HG03064 (cell line): Measurements from ENCODE around the gene SAP30BP.
"Not testable (repeated sequence)": the region's sequence is repeated elsewhere in the genome, so short reads cannot be mapped to it uniquely, and the experiment has no call there.

Experiments
- ATAC-seq: cut with Tn5 transposase; IDR thresholded peaks from one replicate; pipeline ENCODE4 v1.9.1; 2021; ENCODE audit warnings: low read depth; ENCODE audit not compliant: unreplicated experiment

SAP30BP gene

GRCh38 chr17:75633486-75634375 is 33.4 kb upstream of the SAP30BP start:
- no peak for ATAC-seq

GRCh38 chr17:75634376-75634740 is 32.8 kb upstream of the SAP30BP start:
- no peak for ATAC-seq

- ATAC-seq = no peak
Observed at GRCh38 chr17:75634754-75635609, 32.2 kb upstream of the SAP30BP start.

- no peak for ATAC-seq
Observed at GRCh38 chr17:75635610-75636202, 31.4 kb upstream of the SAP30BP start.

- no peak for ATAC-seq
Observed at GRCh38 chr17:75636381-75637142, 30.6 kb upstream of the SAP30BP start.

- ATAC-seq = no peak
Observed at GRCh38 chr17:75637143-75637538, 30.0 kb upstream of the SAP30BP start.

GRCh38 chr17:75637551-75637950 is 29.6 kb upstream of the SAP30BP start:
- no peak for ATAC-seq

GRCh38 chr17:75638039-75638438 is 29.1 kb upstream of the SAP30BP start:
- ATAC-seq = not testable (repeated sequence)

- no peak for ATAC-seq
Observed at GRCh38 chr17:75638893-75639292, 28.2 kb upstream of the SAP30BP start.

- ATAC-seq = no peak
Observed at GRCh38 chr17:75639327-75639726, 27.8 kb upstream of the SAP30BP start.

- ATAC-seq = no peak
Observed at GRCh38 chr17:75639771-75640555, 27.2 kb upstream of the SAP30BP start.

GRCh38 chr17:75640556-75641119 is 26.5 kb upstream of the SAP30BP start:
- ATAC-seq = no peak

GRCh38 chr17:75641343-75641742 is 25.8 kb upstream of the SAP30BP start:
- no peak for ATAC-seq

GRCh38 chr17:75642182-75642783 is 24.9 kb upstream of the SAP30BP start:
- no peak for ATAC-seq

GRCh38 chr17:75642784-75643642 is 24.1 kb upstream of the SAP30BP start:
- no peak for ATAC-seq

GRCh38 chr17:75643643-75644017 is 23.5 kb upstream of the SAP30BP start:
- ATAC-seq = no peak

GRCh38 chr17:75645501-75645888 is 21.6 kb upstream of the SAP30BP start:
- no peak for ATAC-seq
